Stomach (tissue), 9 donors: ENCODE data around the gene CFAP221. TPM values are rescaled to one million over a fixed set of nuclear protein-coding genes. Genes with fewer than 3 reads are reported as not detected.
A peak's percentile ranks its signal among the peaks of the same experiment; 100 is the strongest.

Experiments
- DNase-seq, 2 donors: peaks; one replicate each; pipeline versions ENCODE4 v3.0.0 to v3.0.0-alpha.2; 2013 to 2019
- H3K27ac ChIP-seq, 5 donors: fragments of 200-600 bp in 4 of 5; sonication (generic) in 4 of 5; one replicate each; pipeline ENCODE4 v1.5.1; 2013 to 2019; ENCODE audit warnings: mild to moderate bottlenecking in 1 of 5, moderate library complexity in 1 of 5
- H3K27me3 ChIP-seq, 3 donors: fragments of 200-600 bp; sonication (generic); one replicate each; pipeline ENCODE4 v1.5.1; 2017 to 2019; ENCODE audit warnings: mixed run types in 1 of 3
- H3K36me3 ChIP-seq, 4 donors: fragments of 200-600 bp; sonication (generic); 1 replicate in 3 of 4; 2 replicates in 1 of 4; pipeline ENCODE4 v1.5.1; 2016 to 2019
- H3K4me1 ChIP-seq, 4 donors: fragments of 200-600 bp; sonication (generic); one replicate each; pipeline ENCODE4 v1.5.1; 2016 to 2019
- H3K4me3 ChIP-seq, 4 donors: fragments of 200-600 bp; sonication (generic) in 3 of 4; one replicate each; pipeline ENCODE4 v1.5.1; 2016 to 2019; ENCODE audit warnings: mild to moderate bottlenecking in 1 of 4
- H3K9me3 ChIP-seq, 4 donors: fragments of 200-600 bp; sonication (generic); one replicate each; pipeline ENCODE4 v1.5.1; 2016 to 2019
- CTCF ChIP-seq, 7 experiments: fragments of 450-650 bp in 4 of 7; fragments of 200-600 bp in 3 of 7; sonication (generic) in 3 of 7; IDR thresholded peaks; one replicate each; pipeline ENCODE4 v1.5.1; 2016 to 2019; ENCODE audit warnings: antibody characterized with exemption in 7 of 7, control low read depth in 2 of 7, mild to moderate bottlenecking in 1 of 7
- EP300 ChIP-seq: sonication (generic); formaldehyde crosslinking; IDR thresholded peaks from one replicate; pipeline ENCODE4 v1.6.1; 2017; ENCODE audit warnings: antibody characterized with exemption
- POLR2A ChIP-seq, 4 donors: fragments of 450-650 bp; IDR thresholded peaks; one replicate each; pipeline ENCODE4 v1.6.1; 2016; ENCODE audit warnings: antibody characterized with exemption in 4 of 4, control low read depth in 2 of 4, mild to moderate bottlenecking in 1 of 4, moderate library complexity in 1 of 4
- POLR2AphosphoS5 ChIP-seq, 3 donors: sonication (generic); formaldehyde crosslinking; IDR thresholded peaks; one replicate each; pipeline ENCODE4 v1.6.1; 2016; ENCODE audit warnings: antibody characterized with exemption in 3 of 3
- WGBS, 5 donors: extraction: QIAGEN DNeasy Blood & Tissue Kit in 3 of 5; methylation state at CpG; one replicate each; pipeline versions ENCODE4 v1.1.5 to v1.1.7; 2013 to 2018; 5-methylcytosine and 5-hydroxymethylcytosine counted together
- intact Hi-C: fragments of 100-400 bp; cut with DNase I; formaldehyde crosslinking; loops from one replicate; pipeline ENCODE4 v1.15.1; 2023; ENCODE audit warnings: low total_unique reads
- polyA plus RNA-seq, 3 donors: library from polyadenylated mRNA; stranded (reverse); fragments of 200-250 nt; gene quantifications; one replicate each; pipeline ENCODE4 v1.2.3, GENCODE V29; 2013
- total RNA-seq, 5 donors: library from RNA; depleted of rRNA; stranded (reverse); fragments of >200 nt; gene quantifications; one replicate each; pipeline versions ENCODE4 v1.1.0 to v1.2.3, GENCODE V29; 2014 to 2016
- donor health status: healthy with polysubstance abuse.
- donor health status: Bipolar disorder and iron deficiency.
- donor health status: healthy.

Gene CFAP221
- total and polyA plus RNA-seq, 8 donors = 0.31 to 15.1 (median 1.1) TPM; not detected in 2

- H3K4me3 ChIP-seq = no peak overlapping the region
- DNase-seq = peak in 1 of 2 donors; percentile 80
- peaks cover 12 to 16% (median 13%) of the 10 kb centered on the region in 4 donors for H3K4me1 ChIP-seq
- TF ChIP-seq POLR2A (IDR thresholded peaks at IDR 0.05) = no peak
- no peak for TF ChIP-seq POLR2AphosphoS5 (IDR thresholded peaks at IDR 0.05)
- TF ChIP-seq EP300 = no peak
- TF ChIP-seq CTCF (IDR thresholded peaks at IDR 0.05) = no peak
- peaks cover 0 to 2% (median under 1%) of the 10 kb centered on the region in 4 donors for H3K36me3 ChIP-seq
- H3K9me3 ChIP-seq = no peaks in the 10 kb centered on the region
- H3K27me3 ChIP-seq = peaks cover 0 to 7% (median 0%) of the 10 kb centered on the region in 3 donors
- WGBS, 5 donors = 17 to 26% (median 21%) methylated on average over 9 to 10 of the region's 10 CpGs
- no peak overlapping the region for H3K27ac ChIP-seq
- intact Hi-C loops = no loop called here
Measured at GRCh38 chr2:119694845-119695521, 150.7 kb downstream of the CFAP221 start.

GRCh38 chr2:119696005-119696404 is 151.8 kb downstream of the CFAP221 start:
- TF ChIP-seq POLR2AphosphoS5 (IDR thresholded peaks at IDR 0.05) = no peak
- 87 to 96% (median 91%) methylated on average over 2 to 3 of the region's 3 CpGs for WGBS, 5 donors
- no peak overlapping the region for H3K4me3 ChIP-seq
- H3K27me3 ChIP-seq = peaks cover 0 to 7% (median 0%) of the 10 kb centered on the region in 3 donors
- no peaks in the 10 kb centered on the region for H3K9me3 ChIP-seq
- intact Hi-C loops = no loop called here
- H3K4me1 ChIP-seq = peaks cover 12 to 16% (median 13%) of the 10 kb centered on the region in 4 donors
- no peak overlapping the region for H3K27ac ChIP-seq
- H3K36me3 ChIP-seq = no peaks in the 10 kb centered on the region
- no peak for DNase-seq

GRCh38 chr2:119696494-119697030 is 152.3 kb downstream of the CFAP221 start:
- intact Hi-C loops = no loop called here
- no peak for TF ChIP-seq POLR2AphosphoS5 (IDR thresholded peaks at IDR 0.05)
- TF ChIP-seq POLR2A (IDR thresholded peaks at IDR 0.05) = no peak
- TF ChIP-seq CTCF (IDR thresholded peaks at IDR 0.05) = no peak
- no peak for TF ChIP-seq EP300
- H3K36me3 ChIP-seq = no peaks in the 10 kb centered on the region
- peaks cover 12 to 16% (median 13%) of the 10 kb centered on the region in 4 donors for H3K4me1 ChIP-seq
- H3K27ac ChIP-seq = no peak overlapping the region
- 77 to 85% (median 79%) methylated on average over 6 of the region's 6 CpGs for WGBS, 5 donors
- H3K27me3 ChIP-seq = peaks cover 0 to 7% (median 0%) of the 10 kb centered on the region in 3 donors
- no peak overlapping the region for H3K4me3 ChIP-seq
- no peaks in the 10 kb centered on the region for H3K9me3 ChIP-seq
- DNase-seq = no peak

- WGBS, 5 donors = 58 to 64% (median 61%) methylated on average over 8 of the region's 8 CpGs
- TF ChIP-seq EP300 (no peak), POLR2A (IDR thresholded peaks at IDR 0.05) (no peak), CTCF (IDR thresholded peaks at IDR 0.05) (no peak), POLR2AphosphoS5 (IDR thresholded peaks at IDR 0.05) (no peak)
Measured at GRCh38 chr2:119697290-119698020, 153.2 kb downstream of the CFAP221 start.

More at GRCh38 chr2:119697290-119698020, 153.2 kb downstream of the CFAP221 start:
- Histone ChIP-seq H3K27ac (no peak overlapping the region), H3K36me3 (no peaks in the 10 kb centered on the region), H3K4me1 (peaks cover 12 to 16% (median 13%) of the 10 kb centered on the region in 4 donors), H3K27me3 (peaks cover 0 to 7% (median 0%) of the 10 kb centered on the region in 3 donors), H3K9me3 (no peaks in the 10 kb centered on the region), H3K4me3 (no peak overlapping the region)
- DNase-seq = no peak
- intact Hi-C loops = no loop called here
